Esophagus squamous epithelium (tissue), 5 donors: ENCODE data around the gene TTF2. TPM values are rescaled to one million over a fixed set of nuclear protein-coding genes. Genes with fewer than 3 reads are reported as not detected.

Source experiments
- DNase-seq: peaks from one replicate; lab custom pipeline; 2025; lab: John Stamatoyannopoulos, UW
- H3K27ac ChIP-seq, 4 donors: fragments of 200-600 bp; sonication (generic); one replicate each; pipeline ENCODE4 v1.5.1; 2016 to 2019; ENCODE audit warnings: mild to moderate bottlenecking in 1 of 4
- H3K27me3 ChIP-seq, 4 donors: fragments of 200-600 bp; sonication (generic); 1 replicate in 3 of 4; 2 replicates in 1 of 4; pipeline versions ENCODE4 v1.5.1 to v1.6.0; 2017 to 2021; ENCODE audit warnings: antibody characterized with exemption in 1 of 4
- H3K36me3 ChIP-seq, 3 donors: fragments of 200-600 bp; sonication (generic); one replicate each; pipeline ENCODE4 v1.5.1; 2016 to 2019
- H3K4me1 ChIP-seq, 3 donors: fragments of 200-600 bp; sonication (generic); one replicate each; pipeline ENCODE4 v1.5.1; 2017 to 2019
- H3K4me3 ChIP-seq, 4 donors: fragments of 200-600 bp; sonication (generic); 1 replicate in 3 of 4; 2 replicates in 1 of 4; pipeline ENCODE4 v1.5.1; 2016 to 2019; ENCODE audit warnings: mild to moderate bottlenecking in 2 of 4, moderate library complexity in 1 of 4
- H3K9me3 ChIP-seq, 3 donors: fragments of 200-600 bp; sonication (generic); one replicate each; pipeline ENCODE4 v1.5.1; 2016 to 2019
- POLR2A ChIP-seq, 4 donors: fragments of 450-650 bp; IDR thresholded peaks; one replicate each; pipeline ENCODE4 v1.6.1; 2017; ENCODE audit warnings: antibody characterized with exemption in 4 of 4, mild to moderate bottlenecking in 4 of 4, moderate library complexity in 3 of 4
- WGBS, 2 donors: methylation state at CpG; one replicate each; pipeline ENCODE4 v1.1.5; 2018; 5-methylcytosine and 5-hydroxymethylcytosine counted together
- intact Hi-C: fragments of 100-400 bp; cut with DNase I; formaldehyde crosslinking; loops from one replicate; pipeline ENCODE4 v1.15.0; 2022
- total RNA-seq, 4 donors: library from RNA; depleted of rRNA; stranded (reverse); fragments of >200 nt; gene quantifications; one replicate each; pipeline ENCODE4 v1.1.0, GENCODE V29; 2016
- TF ChIP-seq, protein P1 (sequence below), 6 experiments: fragments of 450-650 bp in 4 of 6; fragments of 200-600 bp in 2 of 6; sonication (generic) in 2 of 6; IDR thresholded peaks; one replicate each; pipeline ENCODE4 v1.5.1; 2016 to 2019; ENCODE audit warnings: antibody characterized with exemption in 6 of 6, mild to moderate bottlenecking in 4 of 6, moderate library complexity in 4 of 6
- donor health status: DM: yes; HTN: yes; CAD: no.

The TTF2 gene
- total RNA-seq, 4 donors from 2014 or later = 7.2 to 24.2 (median 19.2) TPM

GRCh38 chr1:117136749-117137148 is 76.6 kb downstream of the TTF2 start:
- TF ChIP-seq POLR2A (IDR thresholded peaks at IDR 0.05) = no peak
- TF ChIP-seq, protein P1, sequence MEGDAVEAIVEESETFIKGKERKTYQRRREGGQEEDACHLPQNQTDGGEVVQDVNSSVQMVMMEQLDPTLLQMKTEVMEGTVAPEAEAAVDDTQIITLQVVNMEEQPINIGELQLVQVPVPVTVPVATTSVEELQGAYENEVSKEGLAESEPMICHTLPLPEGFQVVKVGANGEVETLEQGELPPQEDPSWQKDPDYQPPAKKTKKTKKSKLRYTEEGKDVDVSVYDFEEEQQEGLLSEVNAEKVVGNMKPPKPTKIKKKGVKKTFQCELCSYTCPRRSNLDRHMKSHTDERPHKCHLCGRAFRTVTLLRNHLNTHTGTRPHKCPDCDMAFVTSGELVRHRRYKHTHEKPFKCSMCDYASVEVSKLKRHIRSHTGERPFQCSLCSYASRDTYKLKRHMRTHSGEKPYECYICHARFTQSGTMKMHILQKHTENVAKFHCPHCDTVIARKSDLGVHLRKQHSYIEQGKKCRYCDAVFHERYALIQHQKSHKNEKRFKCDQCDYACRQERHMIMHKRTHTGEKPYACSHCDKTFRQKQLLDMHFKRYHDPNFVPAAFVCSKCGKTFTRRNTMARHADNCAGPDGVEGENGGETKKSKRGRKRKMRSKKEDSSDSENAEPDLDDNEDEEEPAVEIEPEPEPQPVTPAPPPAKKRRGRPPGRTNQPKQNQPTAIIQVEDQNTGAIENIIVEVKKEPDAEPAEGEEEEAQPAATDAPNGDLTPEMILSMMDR (IDR thresholded peaks at IDR 0.05) = no peak
- Histone ChIP-seq H3K36me3 (no peaks in the 10 kb centered on the region), H3K4me1 (no peaks in the 10 kb centered on the region), H3K27ac (no peak overlapping the region), H3K9me3 (no peaks in the 10 kb centered on the region), H3K27me3 (peaks cover 0 to 4% (median 0%) of the 10 kb centered on the region in 4 donors), H3K4me3 (no peak overlapping the region)
- intact Hi-C loops = no loop called here
- no peak for DNase-seq
- 37 to 78% methylated on average over 2 of the region's 2 CpGs for WGBS, 2 donors

DNA sequence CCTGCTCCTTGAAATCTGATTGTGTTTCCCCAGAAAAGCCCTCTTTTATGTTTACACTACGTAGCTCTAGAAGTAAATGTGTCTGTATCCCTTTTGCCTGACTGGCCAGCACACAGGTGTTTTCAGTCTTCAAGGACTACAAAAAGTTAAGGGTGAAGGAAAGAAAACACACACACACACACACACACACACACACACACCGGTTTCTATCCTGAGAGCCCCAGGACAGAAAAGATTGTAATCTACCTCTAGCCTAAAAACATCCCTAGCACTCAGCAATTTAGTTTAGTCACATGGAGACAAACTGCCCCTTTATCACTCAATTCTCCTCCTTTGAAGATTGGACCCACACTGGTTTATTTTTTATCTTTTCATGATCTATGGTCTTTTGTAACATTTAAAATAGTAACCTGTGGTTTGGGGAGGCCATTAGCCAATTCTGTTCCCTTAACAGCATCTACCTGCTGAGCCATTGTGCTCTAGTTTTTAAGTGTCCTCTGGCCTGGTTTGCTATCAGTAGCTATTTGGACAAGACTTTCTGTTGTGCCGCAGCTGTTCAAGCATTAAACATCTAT is 77.2 kb downstream of the TTF2 start:
- TF ChIP-seq POLR2A (IDR thresholded peaks at IDR 0.05) = no peak
- TF ChIP-seq, protein P1 (IDR thresholded peaks at IDR 0.05) = no peak
- 80 to 81% methylated on average over 3 of the region's 3 CpGs for WGBS, 2 donors
- intact Hi-C loops = no loop called here
- Histone ChIP-seq H3K27me3 (peaks cover 0 to 4% (median 0%) of the 10 kb centered on the region in 4 donors), H3K27ac (no peak overlapping the region), H3K36me3 (no peaks in the 10 kb centered on the region), H3K4me3 (no peak overlapping the region), H3K9me3 (no peaks in the 10 kb centered on the region), H3K4me1 (no peaks in the 10 kb centered on the region)
- no peak for DNase-seq

DNA sequence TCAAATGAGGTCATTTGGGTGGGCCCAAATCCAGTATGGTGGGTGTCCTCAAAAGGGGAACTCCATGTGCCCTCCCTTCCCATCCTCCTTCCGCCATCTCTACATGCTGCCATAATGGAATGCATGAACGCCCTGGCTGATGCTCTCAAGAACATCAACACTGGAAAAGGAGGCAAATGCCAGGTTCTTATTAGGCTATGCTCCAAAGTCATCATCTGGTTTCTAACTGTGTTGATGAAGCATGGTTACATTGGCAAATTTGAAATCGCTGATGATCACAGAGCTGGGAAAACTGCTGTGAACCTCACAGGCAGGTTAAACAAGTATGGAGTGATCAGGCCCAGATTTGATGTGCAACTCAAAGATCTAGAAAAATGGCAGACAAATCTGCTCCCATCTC is 78.0 kb downstream of the TTF2 start:
- DNase-seq = no peak
- peaks cover 0 to 4% (median 0%) of the 10 kb centered on the region in 4 donors for H3K27me3 ChIP-seq
- H3K4me1 ChIP-seq = no peaks in the 10 kb centered on the region
- H3K36me3 ChIP-seq = no peaks in the 10 kb centered on the region
- H3K9me3 ChIP-seq = no peaks in the 10 kb centered on the region
- TF ChIP-seq, protein P1 (IDR thresholded peaks at IDR 0.05) = no peak
- no peak for TF ChIP-seq POLR2A (IDR thresholded peaks at IDR 0.05)
- intact Hi-C loops = no loop called here
- WGBS, 2 donors = 93 to 100% methylated on average over 2 to 3 of the region's 3 CpGs
- no peak overlapping the region for H3K4me3 ChIP-seq
- H3K27ac ChIP-seq = no peak overlapping the region

GRCh38 chr1:117138561-117138960 is 78.4 kb downstream of the TTF2 start:
- Histone ChIP-seq H3K9me3 (no peaks in the 10 kb centered on the region), H3K4me1 (no peaks in the 10 kb centered on the region), H3K27ac (no peak overlapping the region), H3K36me3 (no peaks in the 10 kb centered on the region), H3K4me3 (no peak overlapping the region), H3K27me3 (peaks cover 0 to 4% (median 0%) of the 10 kb centered on the region in 4 donors)
- DNase-seq = no peak
- intact Hi-C loops = no loop called here
- WGBS, 2 donors = 67 to 80% methylated on average over 1 of the region's 1 CpG
- TF ChIP-seq POLR2A (IDR thresholded peaks at IDR 0.05) = no peak
- TF ChIP-seq, protein P1 (IDR thresholded peaks at IDR 0.05) = no peak

GRCh38 chr1:117142200-117142599 is 82.1 kb downstream of the TTF2 start:
- Histone ChIP-seq H3K36me3 (no peaks in the 10 kb centered on the region), H3K27ac (no peak overlapping the region), H3K4me3 (no peak overlapping the region), H3K4me1 (no peaks in the 10 kb centered on the region), H3K27me3 (peaks cover 0 to 12% (median 0%) of the 10 kb centered on the region in 4 donors), H3K9me3 (no peaks in the 10 kb centered on the region)
- DNase-seq = no peak
- TF ChIP-seq POLR2A (IDR thresholded peaks at IDR 0.05) = no peak
- TF ChIP-seq, protein P1 (IDR thresholded peaks at IDR 0.05) = no peak
- WGBS, 2 donors = 76 to 82% methylated on average over 2 of the region's 2 CpGs
- intact Hi-C loops = no loop called here
